Right hindlimb (tissue), 1 donor: Measurements from ENCODE around the gene PSMC2.
A peak's percentile ranks its signal among the peaks of the same experiment; 100 is the strongest.

Source experiments
- DNase-seq: peaks from one replicate; pipeline ENCODE4 v3.0.0-alpha.2; 2018

PSMC2 gene

DNA sequence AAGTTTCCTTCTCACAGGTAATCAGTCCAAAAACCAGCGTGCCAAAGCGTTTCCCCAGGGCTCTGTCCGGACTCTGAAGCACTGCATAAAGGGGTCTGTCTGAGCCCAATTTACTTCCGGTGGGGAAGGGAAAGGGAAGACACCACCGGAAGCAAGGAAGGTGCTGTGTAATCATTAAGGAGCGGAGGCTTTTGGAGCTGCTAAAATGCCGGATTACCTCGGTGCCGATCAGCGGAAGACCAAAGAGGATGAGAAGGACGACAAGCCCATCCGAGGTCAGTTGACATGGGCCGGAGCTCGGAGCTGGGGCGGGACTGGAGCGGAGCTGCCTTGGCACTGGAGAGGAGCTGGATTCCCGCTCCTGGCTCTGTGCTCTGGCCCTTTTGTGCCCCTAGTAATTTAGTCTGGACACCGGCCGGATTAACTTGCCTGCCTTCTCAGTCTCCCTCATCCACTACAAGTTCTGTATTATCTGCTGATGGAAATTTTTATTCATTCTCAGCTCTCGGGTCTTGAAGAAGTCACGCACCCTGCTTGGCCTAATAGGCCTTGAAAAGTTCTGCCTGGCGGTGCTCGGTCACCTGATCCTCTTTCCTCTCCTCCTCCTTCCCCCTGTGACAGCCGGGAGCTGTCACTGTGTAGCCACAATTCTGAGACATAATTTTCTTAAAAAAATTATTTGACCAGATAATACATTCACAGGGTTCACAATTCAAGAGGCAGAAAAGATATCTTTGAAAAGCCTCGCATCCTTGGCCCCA, at the start of gene PSMC2:
TSS of gene PSMC2 (plus strand) at position 137 of the 761 bp plus-strand sequence. CDS start at position 206, 69 bp downstream.
- peak; percentile 93 for DNase-seq

DNA sequence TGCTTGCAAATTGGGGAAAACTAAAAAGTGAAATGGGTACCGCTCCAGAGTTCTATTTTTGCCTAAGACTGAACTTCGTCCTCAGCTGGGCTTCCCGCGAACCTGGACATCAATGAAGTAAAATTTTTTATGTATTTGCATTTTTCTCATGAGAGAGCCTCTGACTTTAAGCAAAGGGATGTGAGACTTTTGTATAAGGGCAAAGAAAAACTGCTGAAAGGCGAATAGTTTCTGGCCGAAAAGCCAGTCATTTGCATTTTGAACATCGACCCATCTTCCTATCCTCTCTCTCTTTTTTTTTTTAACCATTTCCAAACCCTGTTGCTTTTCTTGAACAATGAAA, 49.6 kb upstream of the PSMC2 start:
- no peak for DNase-seq

DNA sequence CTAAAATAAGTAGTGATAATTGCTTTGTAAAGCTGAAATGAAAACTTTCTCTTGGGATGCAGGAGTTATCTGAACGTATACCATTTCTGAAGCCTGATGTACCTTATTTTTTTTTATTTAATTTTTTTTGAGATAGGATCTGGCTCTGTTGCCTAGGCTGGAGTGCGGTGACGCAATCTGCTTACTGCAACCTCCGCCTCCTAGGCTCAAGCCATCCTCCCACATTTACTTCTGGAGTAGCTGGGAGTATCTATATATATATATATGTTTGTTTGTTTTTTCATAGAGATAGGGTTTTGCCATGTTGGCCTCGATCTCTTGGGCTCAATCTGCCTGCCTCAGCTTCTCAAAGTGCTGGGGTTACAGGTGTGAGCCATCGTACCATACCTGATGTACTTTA, 47.8 kb upstream of the PSMC2 start:
- no peak for DNase-seq

DNA sequence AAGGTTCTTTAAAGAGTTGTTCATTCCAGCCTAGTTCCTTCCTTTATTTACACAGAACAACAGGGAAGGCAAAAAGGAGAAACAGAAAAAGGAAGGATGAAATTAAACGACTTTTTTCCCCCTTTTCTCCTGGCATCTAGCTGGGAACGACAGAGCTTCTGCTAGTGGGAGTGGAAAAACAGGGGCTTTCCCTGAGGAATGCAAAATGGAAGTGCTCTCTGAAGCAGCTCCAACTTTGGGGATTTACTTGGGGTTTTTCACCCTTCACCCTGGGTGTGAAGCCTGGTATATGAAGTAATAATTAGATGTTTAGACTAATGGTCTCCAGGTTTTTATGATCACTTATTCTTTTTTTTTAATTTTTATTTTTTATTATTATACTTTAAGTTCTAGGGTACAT, 46.0 kb upstream of the PSMC2 start:
- no peak for DNase-seq

DNA sequence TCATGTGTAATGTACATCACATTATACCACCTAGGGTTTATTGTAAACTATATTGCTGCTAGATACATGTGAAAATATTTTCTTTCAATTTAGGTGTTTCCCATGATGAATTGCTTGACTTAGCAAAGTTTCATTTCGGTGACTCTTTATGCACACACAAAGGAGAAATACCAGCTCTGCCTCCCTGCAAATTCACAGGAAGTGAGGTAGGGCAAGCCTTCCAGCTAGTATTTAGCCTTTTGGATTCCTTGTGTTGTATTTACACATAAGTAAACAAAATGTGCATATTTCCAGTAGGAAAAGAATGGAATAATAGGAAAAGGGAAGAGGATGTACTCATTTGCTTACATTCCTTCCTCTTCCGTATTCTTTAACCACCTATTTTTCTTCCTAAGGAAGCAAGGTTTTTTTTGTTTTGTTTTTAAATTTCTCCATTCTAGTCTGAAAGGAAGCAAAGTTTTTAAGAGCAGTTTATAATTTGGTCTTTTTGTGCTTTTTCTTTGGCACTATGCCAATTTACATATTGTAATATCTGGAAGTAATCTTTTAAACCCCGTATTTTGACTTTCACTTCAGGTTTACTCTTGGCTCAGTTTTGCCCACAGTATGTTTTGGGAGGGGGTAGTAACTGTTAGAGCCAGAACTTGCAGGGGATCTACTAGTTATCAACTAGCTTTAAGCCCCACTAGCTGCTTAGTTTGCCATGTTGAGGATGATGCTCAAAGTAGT, 39.8 kb upstream of the PSMC2 start:
- no peak for DNase-seq

DNA sequence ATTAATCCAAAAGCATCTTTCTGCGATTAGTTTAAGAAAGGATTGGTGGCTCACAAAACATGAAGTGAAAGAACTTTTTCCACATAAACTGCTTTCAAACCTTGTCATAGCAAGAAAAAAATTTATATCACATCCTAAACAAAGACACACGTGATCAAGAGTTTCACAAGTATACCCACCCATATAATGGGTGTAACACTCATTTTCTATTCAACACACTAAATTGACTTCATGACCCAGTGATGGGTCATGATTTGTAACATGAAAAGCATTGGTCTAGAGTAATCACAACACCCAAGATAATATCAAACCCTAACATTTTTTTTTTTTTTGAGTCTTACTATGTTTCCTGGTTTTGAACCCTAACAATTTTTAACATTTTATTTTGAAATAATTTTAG, 32.6 kb upstream of the PSMC2 start:
- DNase-seq, result no peak

DNA sequence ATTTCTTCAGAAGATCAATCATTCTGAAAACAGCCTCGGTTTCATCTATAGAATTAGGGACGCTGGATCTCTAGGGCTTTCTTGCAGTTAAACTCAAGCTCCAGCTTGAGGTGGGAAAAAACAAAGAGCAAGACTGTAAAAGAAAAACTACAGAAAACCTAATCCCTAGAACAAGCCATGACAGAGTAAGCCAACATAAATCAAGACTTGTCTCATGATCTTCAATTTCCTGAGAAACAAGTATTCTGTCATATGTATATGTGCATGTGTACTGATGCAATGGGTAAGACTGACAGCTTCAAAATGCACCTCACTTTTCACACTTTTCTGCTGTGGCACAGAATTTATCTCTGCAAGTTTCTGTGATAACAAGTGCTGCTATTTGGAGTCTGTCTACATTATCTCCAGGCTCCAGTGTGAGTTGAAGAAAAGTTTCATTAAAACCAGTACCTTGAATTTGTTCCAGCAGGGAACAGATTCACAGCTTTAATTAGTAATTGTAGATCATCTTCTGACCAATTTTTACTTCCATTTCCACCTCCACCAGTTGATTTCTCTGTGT, 31.0 kb upstream of the PSMC2 start:
- no peak for DNase-seq

DNA sequence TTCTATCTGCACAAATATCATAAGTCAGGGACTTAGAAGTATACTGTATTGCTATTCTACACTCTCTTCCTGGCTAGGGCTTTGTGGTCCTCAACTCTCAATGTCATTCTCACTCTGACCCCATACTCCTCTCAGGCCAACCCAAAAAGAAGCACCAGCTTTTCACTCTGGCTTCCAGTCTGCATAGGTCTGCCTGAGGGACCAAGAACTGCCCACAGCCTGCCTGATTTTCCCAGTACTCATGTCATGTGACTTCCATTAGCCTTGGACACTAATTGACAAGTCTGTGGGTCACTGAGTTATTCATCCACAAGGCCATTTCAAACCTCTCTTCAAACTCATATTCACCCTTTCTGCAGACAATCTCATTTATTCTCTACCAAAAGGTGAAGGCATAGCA, 30.4 kb upstream of the PSMC2 start:
- no peak for DNase-seq

DNA sequence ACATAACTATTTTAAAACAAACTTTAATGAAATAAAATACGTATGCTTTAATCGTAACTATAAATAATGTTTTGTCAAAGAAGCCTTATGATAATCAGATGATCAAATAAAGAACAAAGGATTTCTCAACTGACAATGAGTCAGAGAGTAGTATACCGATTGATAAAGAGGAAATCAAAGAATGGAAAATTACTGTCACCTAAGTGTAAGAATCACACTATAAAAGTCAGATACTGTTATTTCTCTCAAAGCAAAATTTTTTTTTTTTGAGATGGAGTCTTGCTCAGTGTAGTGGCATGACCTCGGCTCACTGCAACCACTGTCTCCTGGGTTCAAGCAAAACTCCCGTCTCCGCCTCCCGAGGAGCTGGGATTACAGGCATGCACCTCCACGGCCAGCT, 21.7 kb upstream of the PSMC2 start:
- no peak for DNase-seq

DNA sequence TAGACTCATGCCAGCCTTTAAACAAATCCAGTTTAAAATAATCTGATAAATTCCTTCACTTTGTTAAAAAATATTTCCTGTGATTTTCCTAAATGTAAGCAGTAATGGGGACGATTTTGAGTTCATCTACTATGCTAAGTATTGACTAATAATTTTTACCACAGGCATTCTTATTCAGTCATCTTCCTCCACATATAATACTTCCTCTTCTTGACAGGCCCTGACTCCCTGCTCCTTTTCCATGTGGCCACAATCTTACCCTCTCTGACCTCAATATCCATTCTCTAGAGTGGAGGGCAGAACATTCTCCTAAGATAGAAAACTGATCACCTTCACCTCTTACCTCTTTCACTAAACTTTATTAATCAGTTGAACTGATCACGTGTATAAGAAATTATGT, 10.7 kb upstream of the PSMC2 start:
- DNase-seq, result no peak

DNA sequence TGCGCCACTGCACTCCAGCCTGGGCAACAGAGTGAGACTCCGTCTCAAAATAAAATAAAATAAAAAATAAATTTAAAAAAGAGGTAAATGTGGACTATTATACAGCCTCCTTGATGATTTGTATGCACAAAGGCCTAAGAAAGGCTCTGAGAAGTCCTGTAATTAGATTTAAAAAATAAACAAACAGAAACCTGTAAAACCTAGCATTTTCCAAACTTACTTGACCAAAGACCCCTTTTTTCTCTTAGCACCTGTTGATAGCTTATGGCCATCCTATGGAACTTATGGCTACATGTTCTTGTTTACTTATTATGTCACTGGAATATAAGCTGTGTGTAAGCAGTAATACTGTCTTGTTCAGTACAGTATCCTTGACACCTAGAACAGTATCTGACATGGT, 8.6 kb upstream of the PSMC2 start:
- DNase-seq, result no peak

DNA sequence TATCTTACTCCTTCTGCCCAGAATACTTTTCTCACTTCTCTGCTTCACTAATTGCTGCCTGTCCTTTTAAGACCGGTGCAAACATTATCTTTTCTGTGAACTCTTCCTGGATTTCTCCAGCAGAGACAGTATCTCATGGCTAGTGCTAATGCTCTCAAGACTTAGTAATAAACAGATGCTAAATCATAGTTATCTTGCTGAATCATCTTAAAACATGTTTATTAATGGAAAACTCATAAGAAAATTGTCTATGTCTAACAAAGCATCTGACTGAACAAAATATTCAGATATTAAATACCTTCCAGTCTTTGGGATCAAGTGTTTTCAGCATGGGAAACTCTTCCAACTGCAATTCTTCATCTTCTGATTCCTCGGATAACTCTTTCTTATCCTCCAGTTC, 6.0 kb upstream of the PSMC2 start:
- no peak for DNase-seq

DNA sequence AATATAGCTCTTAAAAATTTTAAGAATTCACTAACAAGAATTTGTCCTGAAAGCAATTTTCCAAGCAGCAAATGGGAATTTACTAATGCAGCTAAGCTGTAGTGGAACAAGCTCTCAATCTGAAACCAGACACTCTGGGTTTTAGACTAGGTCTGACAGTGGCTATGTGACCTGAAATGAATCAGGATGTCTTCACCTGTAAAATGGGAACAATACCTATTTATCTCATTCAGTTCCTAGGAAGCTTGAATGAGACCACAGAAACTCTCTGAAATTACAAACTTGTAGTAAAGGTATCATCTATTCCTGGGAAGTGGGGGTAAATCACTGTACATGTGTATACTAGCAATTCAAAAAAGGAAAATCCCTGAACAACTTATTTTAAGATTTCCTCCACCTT, 4.1 kb upstream of the PSMC2 start:
- DNase-seq, result no peak

DNA sequence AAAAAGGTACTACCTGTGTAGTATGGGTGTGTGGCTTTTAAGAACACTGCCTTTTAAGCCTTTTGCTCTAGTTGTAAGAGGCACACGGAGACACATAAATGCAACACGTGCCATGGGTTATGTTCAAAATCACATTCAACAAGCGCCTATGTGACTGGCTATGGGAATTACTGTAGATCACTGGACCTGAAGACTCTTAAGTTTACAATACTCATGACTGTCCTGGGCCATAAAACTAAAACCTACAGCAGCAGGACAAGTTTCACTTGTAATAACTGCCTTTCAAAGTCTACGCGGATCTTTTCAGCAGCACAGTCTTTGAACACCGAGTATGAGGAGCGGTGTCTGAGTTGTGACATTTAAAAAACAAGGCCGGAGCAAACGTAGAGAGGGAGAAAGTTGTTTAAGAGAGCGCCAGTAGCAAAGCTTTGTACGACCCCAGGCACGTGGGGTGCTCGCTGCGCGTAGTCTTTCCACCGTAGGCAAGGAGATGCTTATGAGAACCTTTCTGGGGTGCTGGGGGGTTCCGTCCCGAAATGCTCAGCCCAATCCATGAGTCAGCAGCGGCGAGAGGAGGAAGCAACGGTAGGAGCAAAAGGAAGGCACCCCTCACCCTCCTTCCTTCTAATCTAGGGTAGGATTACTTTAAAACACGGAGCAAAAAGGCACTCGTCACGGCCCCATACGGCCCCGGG, 3.5 kb upstream of the PSMC2 start:
- no peak for DNase-seq

DNA sequence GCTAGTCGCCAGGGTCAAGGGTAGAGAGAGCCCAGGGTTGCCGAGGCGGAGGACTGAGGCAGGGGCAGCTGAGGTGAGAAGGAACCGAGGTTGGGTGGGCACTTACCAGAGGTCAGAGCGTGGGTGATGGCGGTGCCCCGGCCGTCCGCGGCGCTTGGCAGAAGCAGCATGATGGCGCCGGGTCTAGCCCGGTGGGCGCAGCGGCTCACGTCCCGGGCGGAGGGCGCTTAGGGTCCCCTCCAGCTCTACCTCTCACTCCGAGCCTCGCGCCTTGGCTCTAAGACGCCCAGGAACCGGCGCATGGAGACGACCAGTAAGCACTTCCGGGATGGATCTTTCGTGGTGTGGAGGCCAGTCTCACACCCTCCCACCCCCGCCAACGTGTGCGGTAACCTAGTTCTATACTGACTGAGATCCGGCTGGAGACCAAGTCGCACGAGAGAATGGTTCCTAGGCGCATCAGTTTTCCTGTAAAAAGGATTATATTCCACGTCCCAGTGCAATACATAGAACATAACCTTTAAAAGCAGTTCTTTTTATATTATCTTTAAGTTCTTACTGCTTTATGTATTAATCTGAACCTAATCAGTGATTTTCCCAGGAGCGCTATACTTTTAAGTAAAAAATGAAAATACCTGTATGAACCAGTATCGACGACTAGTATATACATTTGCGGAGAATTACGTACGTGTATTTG, 2.8 kb upstream of the PSMC2 start, which contains the start of gene DNAJC2:
TSS of gene DNAJC2 (minus strand) at position 315 of the 697 bp plus-strand sequence. CDS start at position 170, 145 bp downstream.
- DNase-seq, result peak; percentile 91

DNA sequence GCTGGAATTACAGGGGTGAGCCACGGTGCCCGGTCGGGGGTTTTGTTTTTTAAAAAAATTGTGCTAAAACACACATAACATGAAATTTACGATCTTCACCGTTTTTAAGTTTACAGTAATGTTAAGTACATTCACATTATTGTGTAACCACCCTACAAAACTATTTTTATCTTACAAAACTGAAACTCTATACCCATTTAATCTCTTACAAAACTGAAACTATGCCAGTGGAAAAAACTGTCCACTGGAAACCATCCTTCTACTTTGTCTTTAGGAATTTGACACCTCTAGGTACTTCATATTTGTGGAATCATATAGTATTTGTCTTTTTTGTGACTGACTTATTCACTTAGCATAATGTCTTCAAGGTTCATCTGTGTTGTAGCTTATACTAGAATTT, 1.0 kb upstream of the PSMC2 start:
- no peak for DNase-seq

DNA sequence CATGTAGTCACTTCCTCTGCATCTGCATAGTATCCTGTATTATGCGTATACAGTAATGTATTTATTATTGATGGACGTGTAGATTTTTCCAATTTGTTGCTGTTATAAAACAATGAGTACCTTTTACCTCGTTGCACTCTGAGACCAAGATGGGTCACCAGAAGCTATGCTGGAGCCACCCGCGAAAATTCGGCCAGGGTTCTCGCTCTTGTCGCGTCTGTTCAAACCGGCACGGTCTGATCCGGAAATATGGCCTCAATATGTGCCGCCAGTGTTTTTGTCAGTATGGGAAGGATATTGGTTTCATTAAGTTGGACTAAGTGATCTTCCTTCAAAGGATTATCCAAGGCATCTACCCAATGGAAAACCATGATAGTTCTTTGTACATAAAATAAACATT, 1.0 kb downstream of the PSMC2 start:
- DNase-seq, result no peak

DNA sequence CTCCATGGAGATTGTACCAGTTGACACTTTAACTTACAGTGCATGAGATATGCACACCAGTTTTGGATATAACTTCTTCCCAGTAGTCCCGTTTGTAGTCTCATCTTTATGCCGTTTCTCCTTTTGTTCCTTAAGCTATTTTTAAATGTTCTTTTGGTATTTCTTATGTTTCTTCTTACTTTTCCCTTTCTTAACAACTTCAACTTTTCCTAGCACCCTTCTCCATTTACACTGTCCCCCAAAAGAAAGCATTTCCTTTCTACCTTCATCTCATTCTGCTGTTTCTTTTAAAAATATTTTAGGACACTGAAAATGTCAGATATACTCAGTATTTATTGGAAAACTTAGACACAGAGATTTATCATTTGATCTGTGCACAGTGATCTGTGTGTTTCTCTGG, 1.5 kb downstream of the PSMC2 start:
- no peak for DNase-seq

DNA sequence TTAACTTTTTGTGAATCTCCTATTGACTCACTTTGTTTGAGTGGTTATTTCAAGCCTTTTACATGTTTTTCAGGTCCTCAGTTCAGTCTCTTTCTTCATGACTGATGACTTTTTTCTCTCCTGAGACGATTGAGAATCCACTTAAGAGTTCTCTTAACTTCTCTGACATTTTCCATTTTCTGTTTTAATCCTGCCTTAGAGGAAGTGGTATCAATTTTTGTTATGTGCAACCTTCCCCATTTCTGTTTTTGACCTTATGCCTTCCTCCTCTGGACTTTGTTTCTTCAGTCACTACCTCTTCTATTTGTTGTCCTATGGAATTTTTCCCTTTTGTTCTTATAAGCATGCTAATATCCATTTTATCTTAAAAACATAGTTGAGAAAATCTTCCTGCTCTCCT, 2.4 kb downstream of the PSMC2 start:
- no peak for DNase-seq

DNA sequence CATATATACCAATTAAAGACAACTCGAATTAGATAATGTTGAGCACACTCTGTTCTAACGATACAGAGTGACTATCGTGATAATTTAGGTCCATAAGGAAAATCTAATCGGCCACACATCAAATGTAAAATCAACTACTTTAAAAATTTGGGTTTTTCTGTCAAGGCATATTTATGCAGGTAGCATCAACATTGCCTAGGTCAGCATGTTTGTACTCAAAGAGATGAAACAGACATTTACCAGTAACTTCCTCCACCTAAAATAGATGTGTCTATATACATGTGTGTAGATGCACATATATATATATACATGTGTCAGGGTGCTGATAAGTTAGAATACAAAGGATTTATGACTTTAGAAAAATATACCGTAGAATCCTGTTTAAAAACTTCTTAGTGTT, 22.0 kb downstream of the PSMC2 start:
- DNase-seq, result no peak

DNA sequence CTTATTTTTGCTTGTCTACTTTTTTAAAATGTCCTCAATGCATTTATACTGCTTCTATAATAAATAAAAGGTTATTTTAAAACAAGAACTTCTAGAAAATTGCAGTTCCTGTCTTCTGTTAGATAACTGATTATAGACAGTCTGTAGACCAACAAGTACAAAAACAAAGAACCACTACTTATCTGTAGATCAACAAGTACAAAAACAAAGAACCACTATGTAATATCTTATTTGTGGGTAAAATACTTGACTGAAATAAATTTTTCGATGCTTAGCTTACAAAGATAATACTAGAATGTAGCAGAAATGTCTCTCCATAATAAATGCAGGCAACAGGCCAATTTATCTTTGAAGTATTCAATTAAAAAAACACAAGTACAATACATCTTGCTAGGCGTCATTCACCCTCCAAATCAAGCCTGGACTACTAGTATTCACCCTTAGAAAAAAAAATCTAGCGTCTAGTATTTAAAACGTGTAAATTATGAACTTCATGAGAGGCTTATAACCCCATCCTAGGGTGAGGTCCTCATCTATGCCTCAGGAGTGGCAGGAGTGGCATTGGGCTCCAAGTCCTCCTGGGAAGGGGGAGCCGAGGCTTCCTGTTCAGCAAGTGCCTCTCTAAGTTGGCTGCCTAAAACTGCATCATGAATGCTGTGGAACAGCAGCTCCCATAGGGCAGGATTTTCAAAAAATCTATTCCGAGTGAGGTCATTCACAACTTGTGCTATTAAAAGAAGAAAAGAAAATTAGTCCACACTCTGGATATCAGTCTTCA, 26.6 kb downstream of the PSMC2 start:
- DNase-seq, result no peak
